ENCODE data around the gene OXSR1. TPM values are rescaled to one million over a fixed set of nuclear protein-coding genes. Genes with fewer than 3 reads are reported as not detected.
A peak's percentile ranks its signal among the peaks of the same experiment; 100 is the strongest.

Gene OXSR1
- total and polyA plus RNA-seq, 2 of the 13 experiments (the other 11 are each of a cell fraction or from before 2014, with no cell fraction given) = 27.4 to 32.6 TPM

- no peak for TF ChIP-seq GRHL1 (CRISPR knock-in tag; conservative IDR thresholded peaks at IDR 0.05)
- TF ChIP-seq CBX1 (IDR thresholded peaks at IDR 0.05; ENCODE audit: low read depth) = no peak
- peak; percentile 23 for TF ChIP-seq IKZF4 (CRISPR knock-in tag; IDR thresholded peaks at IDR 0.05; ENCODE audit: borderline replicate concordance, low read depth, not compliant biosample characterization)
- peak; percentile 67; the same call in 1 of the 2 replicates for TF ChIP-seq ZBED4 (CRISPR knock-in tag; IDR thresholded peaks at IDR 0.05; ENCODE audit: borderline replicate concordance)
- TF ChIP-seq MBD4 (IDR thresholded peaks at IDR 0.05; ENCODE audit: borderline replicate concordance, low read length) = no peak
- no peak for TF ChIP-seq HOXA7 (CRISPR knock-in tag; IDR thresholded peaks at IDR 0.05)
- TF ChIP-seq U2AF2 (IDR thresholded peaks at IDR 0.05; ENCODE audit: low read depth, low read length) = no peak
- TF ChIP-seq FOXM1 (CRISPR knock-in tag; IDR thresholded peaks at IDR 0.05) = no peak
- no peak for TF ChIP-seq HNRNPH1 (optimal IDR thresholded peaks at IDR 0.05; ENCODE audit: low read depth, low read length)
- TF ChIP-seq ZNF709 (CRISPR knock-in tag; IDR thresholded peaks at IDR 0.05) = no peak
- peak; percentile 42 to 75; a peak in 2 of 4 replicates for TF ChIP-seq HMGXB4 (CRISPR knock-in tag; IDR thresholded peaks at IDR 0.05; ENCODE audit: borderline replicate concordance in 1 of 2, low read depth in 1 of 2)
- TF ChIP-seq SNAPC5 (CRISPR knock-in tag; IDR thresholded peaks at IDR 0.05; ENCODE audit: borderline replicate concordance) = 0 out of 2 replicates have a peak, but pooled peaks have one; percentile 78
- no peak for TF ChIP-seq FOXP1 (IDR thresholded peaks at IDR 0.05)
- TF ChIP-seq FOXP1 (CRISPR knock-in tag; IDR thresholded peaks at IDR 0.05) = peak; percentile 70
- TF ChIP-seq ARID2 (CRISPR knock-in tag; IDR thresholded peaks at IDR 0.05; ENCODE audit: borderline replicate concordance) = peak; percentile 95; the same call in 1 of the 2 replicates
- no peak for TF ChIP-seq EZH2 (conservative IDR thresholded peaks at IDR 0.05; ENCODE audit: low read depth, low read length)
- no peak for TF ChIP-seq ZNF30 (CRISPR knock-in tag; IDR thresholded peaks at IDR 0.05)
- TF ChIP-seq ZNF777 (CRISPR knock-in tag; IDR thresholded peaks at IDR 0.05) = no peak
- TF ChIP-seq PHF21A (CRISPR knock-in tag; IDR thresholded peaks at IDR 0.05) = peak; percentile 85; the same call in 1 of the 2 replicates
- TF ChIP-seq MXD1 (CRISPR knock-in tag; IDR thresholded peaks at IDR 0.05) = no peak
- no peak for TF ChIP-seq ZNF589 (CRISPR knock-in tag; conservative IDR thresholded peaks at IDR 0.05)
Measured at GRCh38 chr3:38133557-38134405, 31.6 kb upstream of the OXSR1 start (continued).
